GM13977 (cell line): ENCODE data around the gene SLC2A1.

Source experiments
- DNase-seq: peaks from one replicate; pipeline ENCODE4 v3.0.0; 2012; ENCODE audit warnings: low spot score
- in situ Hi-C: fragments of 300-500 bp; cut with MboI; formaldehyde crosslinking; loops from one replicate; pipeline ENCODE4 v1.12.0; 2022; ENCODE audit warnings: low sequenced_read_pairs, low pct_unique_long_range_greater_than_20kb, mixed read lengths, inconsistent platforms; ENCODE audit not compliant: unreplicated experiment
- TF ChIP-seq, protein P1 (sequence below): IDR thresholded peaks from 2 replicates; pipeline ENCODE4 v1.5.1; 2012; ENCODE audit warnings: mild to moderate bottlenecking, control low read depth; ENCODE audit not compliant: insufficient read depth; ENCODE audit errors: extremely low read depth, missing control alignments

Gene SLC2A1

DNA sequence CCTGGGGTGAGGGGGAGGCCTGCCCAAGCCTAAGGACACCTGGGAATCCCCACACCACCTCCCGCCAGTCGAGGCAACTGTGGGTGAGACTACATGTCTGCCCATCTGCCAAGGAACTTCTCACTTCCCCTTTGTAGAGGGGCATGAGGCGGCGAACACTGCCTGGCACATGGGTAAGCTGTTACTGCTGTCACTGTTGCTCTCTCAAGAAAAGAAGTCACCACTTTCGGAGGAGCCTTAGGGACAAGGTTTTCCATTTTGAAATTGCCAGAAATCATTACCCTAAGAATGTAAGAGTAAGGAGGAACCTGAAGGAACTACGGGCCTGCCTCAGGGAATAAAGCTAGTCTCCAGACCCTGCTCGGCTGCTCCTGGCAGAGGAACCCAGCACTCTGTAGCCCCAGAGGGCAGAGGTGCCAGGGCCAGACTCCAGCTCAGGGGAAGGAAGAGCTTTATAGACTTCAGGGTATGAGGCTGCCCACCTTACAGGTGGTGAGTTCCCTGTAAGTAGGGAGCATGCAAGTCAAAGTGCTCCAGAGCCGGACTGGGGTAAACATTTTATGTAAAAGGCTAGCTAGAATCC is 23.3 kb downstream of the SLC2A1 start:
- in situ Hi-C loops, result no loop called here
- no peak for DNase-seq
- TF ChIP-seq, protein P1, sequence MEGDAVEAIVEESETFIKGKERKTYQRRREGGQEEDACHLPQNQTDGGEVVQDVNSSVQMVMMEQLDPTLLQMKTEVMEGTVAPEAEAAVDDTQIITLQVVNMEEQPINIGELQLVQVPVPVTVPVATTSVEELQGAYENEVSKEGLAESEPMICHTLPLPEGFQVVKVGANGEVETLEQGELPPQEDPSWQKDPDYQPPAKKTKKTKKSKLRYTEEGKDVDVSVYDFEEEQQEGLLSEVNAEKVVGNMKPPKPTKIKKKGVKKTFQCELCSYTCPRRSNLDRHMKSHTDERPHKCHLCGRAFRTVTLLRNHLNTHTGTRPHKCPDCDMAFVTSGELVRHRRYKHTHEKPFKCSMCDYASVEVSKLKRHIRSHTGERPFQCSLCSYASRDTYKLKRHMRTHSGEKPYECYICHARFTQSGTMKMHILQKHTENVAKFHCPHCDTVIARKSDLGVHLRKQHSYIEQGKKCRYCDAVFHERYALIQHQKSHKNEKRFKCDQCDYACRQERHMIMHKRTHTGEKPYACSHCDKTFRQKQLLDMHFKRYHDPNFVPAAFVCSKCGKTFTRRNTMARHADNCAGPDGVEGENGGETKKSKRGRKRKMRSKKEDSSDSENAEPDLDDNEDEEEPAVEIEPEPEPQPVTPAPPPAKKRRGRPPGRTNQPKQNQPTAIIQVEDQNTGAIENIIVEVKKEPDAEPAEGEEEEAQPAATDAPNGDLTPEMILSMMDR, result no peak

DNA sequence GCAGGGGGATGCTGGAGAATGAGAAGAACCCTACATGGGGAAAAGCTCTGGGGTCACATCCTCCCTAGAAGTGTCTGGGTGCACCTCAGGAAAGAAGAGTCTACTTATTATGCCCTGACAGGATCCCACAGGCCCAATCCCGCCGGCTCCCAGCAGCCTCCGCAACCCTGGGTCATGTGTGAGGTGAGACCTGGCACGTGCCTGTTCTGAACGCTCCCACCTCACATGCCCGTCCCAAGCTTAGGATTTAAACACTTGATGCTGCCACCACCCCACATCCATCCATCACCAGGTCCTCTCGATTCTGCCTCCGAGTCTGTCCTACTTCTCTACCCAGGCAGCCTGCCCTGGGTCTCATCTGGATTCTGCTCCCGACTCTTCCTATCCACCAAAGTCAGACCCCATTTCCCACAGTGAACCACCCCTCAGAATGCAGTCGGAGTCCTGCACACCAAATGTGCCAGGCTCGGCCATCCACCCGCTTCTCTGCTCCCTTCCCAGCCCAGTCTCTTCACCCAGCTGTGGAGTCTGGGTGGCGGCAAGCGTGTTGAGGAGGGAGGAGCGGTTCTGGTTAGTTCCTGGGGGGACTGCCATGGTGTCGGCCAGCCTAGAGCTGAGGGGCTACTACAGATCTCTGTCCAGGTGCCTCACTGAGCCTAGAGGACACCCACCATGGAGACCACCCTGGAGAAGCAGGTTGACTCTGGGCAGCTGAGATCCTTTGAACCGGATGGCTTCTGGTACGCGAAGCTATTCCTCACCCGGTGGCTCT is 23.9 kb downstream of the SLC2A1 start:
- TF ChIP-seq, protein P1, result no peak
- in situ Hi-C loops, result no loop called here
- no peak for DNase-seq

DNA sequence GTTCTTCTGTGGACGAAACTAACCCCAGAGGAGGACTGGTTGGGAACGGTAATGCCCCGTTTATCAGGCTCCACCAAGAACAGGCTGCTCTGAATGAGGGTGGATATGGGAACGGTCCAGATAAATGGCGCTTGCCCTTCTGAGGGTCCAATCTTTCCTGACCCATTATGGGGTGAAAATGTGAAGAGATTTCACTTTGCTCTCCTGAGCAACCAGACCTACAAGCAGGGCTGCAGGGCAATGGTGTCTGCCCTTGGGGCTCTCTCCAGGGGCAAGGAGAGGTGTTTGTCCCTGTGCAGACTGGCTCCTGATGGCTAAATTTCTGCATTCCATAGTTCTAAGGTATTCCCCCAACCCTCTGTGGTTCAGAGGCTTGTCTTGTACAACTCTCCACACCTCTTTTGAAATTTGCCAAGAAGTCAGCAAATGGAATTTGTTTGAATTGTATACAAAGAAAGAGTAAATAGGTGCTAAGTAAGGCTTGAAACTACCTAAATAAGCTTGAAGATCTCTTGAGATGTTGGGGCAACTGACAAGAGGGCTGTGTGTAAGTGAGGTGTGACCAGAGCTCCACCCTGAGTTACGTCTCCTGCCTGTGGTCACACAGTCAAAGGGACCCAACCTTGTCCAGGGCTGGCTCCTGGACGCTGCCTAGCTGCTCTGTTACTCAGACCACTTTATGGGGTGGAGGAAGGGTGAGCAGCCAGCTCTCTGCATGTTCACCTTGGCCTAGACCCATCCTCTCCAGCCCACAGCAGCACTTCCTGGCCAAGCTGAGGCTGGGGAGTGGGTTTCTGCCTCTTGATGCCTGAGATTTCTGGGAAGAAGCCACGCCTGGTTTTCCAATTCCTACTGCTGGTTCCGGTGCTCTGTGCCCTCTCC is 24.8 kb downstream of the SLC2A1 start:
- TF ChIP-seq, protein P1, result no peak
- no peak for DNase-seq
- in situ Hi-C loops, result no loop called here

DNA sequence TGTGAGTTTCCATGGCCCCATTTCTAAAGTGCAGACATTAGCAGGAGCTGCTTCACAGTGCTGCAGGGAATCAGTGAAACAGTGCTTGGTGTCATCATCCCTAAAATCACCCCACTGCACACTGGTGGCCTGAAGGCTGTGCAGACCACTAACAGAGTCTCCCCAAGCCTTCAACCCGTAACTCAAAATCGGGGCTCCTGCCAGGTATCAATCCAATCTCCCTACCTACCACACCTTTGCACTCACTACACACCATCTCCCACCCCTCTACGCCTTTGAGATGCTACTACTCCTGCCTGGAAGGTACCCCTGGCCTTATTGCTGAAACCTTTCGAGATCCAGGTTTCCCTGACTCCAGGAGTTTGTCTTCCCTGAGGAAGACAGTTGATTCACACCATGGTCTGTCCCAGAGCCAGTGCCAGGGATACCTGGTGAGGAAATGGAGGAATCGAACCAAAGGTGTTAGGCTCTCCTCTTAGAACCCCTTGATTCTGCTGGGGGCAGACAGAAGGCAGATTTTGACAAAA is 25.5 kb downstream of the SLC2A1 start:
- DNase-seq, result no peak
- in situ Hi-C loops, result no loop called here
- TF ChIP-seq, protein P1, result no peak

DNA sequence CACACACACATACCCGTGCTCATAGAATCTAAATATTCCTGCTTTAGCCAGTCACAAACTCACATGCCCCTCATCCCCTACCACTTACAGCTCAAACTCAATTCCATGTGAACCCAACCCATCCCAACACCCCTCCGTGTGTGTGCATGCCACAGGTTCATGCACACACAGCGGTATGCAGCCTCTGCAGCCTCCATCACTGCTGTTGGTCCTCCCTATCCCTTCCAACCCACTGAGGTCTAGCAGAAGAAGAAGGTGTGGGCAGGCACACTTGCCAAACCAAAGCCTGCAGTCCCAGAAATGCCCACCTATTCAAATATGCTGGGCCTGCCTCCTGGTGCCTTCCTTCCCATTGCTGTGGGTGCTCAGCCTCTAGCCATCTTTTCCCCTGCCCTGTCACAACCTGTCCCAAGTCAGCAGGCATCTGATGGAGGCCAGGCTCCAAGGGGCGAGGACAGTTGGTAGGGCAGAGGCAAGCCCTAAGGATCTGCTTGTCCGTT is 26.2 kb downstream of the SLC2A1 start:
- TF ChIP-seq, protein P1, result no peak
- in situ Hi-C loops, result no loop called here
- DNase-seq, result no peak

DNA sequence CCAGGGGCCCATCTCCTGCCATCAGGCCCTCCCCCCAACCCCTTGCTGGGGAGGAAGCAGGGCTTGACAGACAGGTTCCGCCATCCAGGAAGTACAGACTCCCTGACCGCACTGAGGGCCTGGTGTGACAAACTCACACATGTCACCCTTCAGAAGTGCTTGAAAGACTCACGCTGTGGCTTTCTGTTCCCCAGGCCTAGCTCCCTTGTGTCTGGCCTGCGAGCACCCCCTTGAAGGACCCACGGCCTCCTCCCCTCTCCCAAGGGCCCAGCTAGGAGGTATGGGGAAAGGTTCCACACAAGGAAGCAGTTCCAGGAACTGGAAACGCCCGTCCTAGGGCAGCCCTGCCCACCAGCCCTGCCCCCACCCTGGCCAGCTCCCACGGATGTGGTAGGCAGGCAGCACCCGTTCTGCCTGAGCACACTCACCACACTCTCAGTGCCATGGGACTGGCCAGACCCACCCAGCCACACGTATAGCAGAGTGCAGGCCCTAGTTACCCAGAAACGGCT is 26.7 kb downstream of the SLC2A1 start:
- TF ChIP-seq, protein P1, result no peak
- in situ Hi-C loops, result no loop called here
- DNase-seq, result peak; percentile 88
